Endodermal cell (in vitro differentiated cells): ENCODE results near the gene TLCD3B. TPM values are rescaled to one million over a fixed set of nuclear protein-coding genes. Genes with fewer than 3 reads are reported as not detected.
A peak's percentile ranks its signal among the peaks of the same experiment; 100 is the strongest.
"Not testable (repeated sequence)": the region's sequence is repeated elsewhere in the genome, so short reads cannot be mapped to it uniquely, and the experiment has no call there.

Experiments used
- DNase-seq: peaks from one replicate; pipeline ENCODE4 v3.0.0-alpha.2; 2017
- H3K27ac ChIP-seq: 2 replicates; pipeline ENCODE4 v1.5.1; 2013; ENCODE audit warnings: mild to moderate bottlenecking, low read depth, low read length, moderate library complexity
- H3K27me3 ChIP-seq: 2 replicates; pipeline ENCODE4 v1.6.1; 2013; ENCODE audit warnings: mild to moderate bottlenecking, low read length, moderate library complexity; ENCODE audit not compliant: insufficient read depth, control insufficient read depth, poor library complexity, severe bottlenecking
- H3K36me3 ChIP-seq: 2 replicates; pipeline ENCODE4 v1.7.0; 2013; ENCODE audit warnings: mild to moderate bottlenecking, low read length, moderate library complexity; ENCODE audit not compliant: control insufficient read depth, insufficient read depth
- H3K4me1 ChIP-seq: one replicate; pipeline ENCODE4 v1.7.0; 2013; ENCODE audit warnings: low read length; ENCODE audit not compliant: control insufficient read depth, insufficient read depth
- H3K4me3 ChIP-seq: 2 replicates; pipeline ENCODE4 v1.5.1; 2013; ENCODE audit warnings: mild to moderate bottlenecking, low read length, moderate library complexity
- H3K9ac ChIP-seq: 2 replicates; pipeline ENCODE4 v1.6.1; 2013; ENCODE audit warnings: mild to moderate bottlenecking, low read length, moderate library complexity; ENCODE audit not compliant: poor library complexity, severe bottlenecking; ENCODE audit errors: extremely low read depth
- H3K9me3 ChIP-seq: 2 replicates; pipeline ENCODE4 v1.6.1; 2013; ENCODE audit warnings: mild to moderate bottlenecking, low read length, moderate library complexity; ENCODE audit not compliant: control insufficient read depth
- H3K27ac Mint-ChIP-seq: 2 replicates; pipeline ENCODE4 v1.8.0; 2020; ENCODE audit warnings: mixed read lengths
- H3K27me3 Mint-ChIP-seq: 2 replicates; pipeline ENCODE4 v1.8.0; 2021; ENCODE audit warnings: mild to moderate bottlenecking, mixed read lengths; ENCODE audit not compliant: insufficient read depth
- H3K36me3 Mint-ChIP-seq: 2 replicates; pipeline ENCODE4 v1.8.0; 2020; ENCODE audit warnings: low read depth, mixed read lengths
- H3K4me1 Mint-ChIP-seq: 2 replicates; pipeline ENCODE4 v1.8.0; 2020; ENCODE audit warnings: mixed read lengths
- H3K4me3 Mint-ChIP-seq: 2 replicates; pipeline ENCODE4 v1.8.0; 2020; ENCODE audit warnings: mild to moderate bottlenecking, moderate library complexity, mixed read lengths
- H3K9me3 Mint-ChIP-seq: 2 replicates; pipeline ENCODE4 v1.8.0; 2020; ENCODE audit warnings: mild to moderate bottlenecking, mixed read lengths
- WGBS, 2 experiments: methylation state at CpG; one replicate each; pipeline versions ENCODE4 v1.1.5 to v1.1.7; 2013; ENCODE audit warnings: missing lambda C conversion rate in 2 of 2, mixed read lengths in 1 of 2; ENCODE audit not compliant: insufficient coverage in 1 of 2, insufficient read length in 1 of 2; 5-methylcytosine and 5-hydroxymethylcytosine counted together
- total RNA-seq, 2 donors: library from RNA; stranded (reverse); fragmentation: NEBNext Ultra II Directional in 1 of 2; extraction: Animal tissue kit (Norgen Biotek cat#: 25700) in 1 of 2; gene quantifications; 2 replicates in 1 of 2; 3 replicates in 1 of 2; pipeline ENCODE4 v1.2.1, GENCODE V29; 2021
- TF ChIP-seq, protein P1 (sequence below): fragments of 200-600 bp; sonication (generic); conservative IDR thresholded peaks from 2 replicates; pipeline ENCODE4 v1.5.0; 2021; ENCODE audit warnings: antibody characterized with exemption, mild to moderate bottlenecking

The TLCD3B gene
- total RNA-seq, 2 donors from 2014 or later, result 3.3 to 3.5 TPM

DNA sequence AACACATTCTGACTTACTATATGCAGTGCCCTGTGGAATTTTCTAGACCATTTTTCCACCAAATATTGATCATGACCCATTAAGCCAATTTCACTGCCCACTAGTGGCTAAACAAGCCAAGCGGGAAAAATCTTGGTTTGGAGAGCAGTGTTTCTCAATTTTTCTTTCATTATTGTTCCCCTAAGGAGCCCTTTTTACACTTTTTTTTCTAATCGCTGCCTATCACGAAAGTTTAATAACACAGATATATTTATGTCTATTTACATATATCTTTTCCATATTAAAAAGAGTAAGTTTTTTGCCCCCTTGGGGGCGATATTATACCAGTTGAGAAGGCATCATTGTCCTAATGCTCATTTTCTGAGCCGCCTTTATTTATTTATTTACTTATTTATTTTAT, 10.8 kb upstream of the TLCD3B start:
- H3K27ac ChIP-seq, result no peak overlapping the region
- Mint-ChIP-seq H3K36me3 (no peaks in the 10 kb centered on the region), H3K27ac (no peak overlapping the region), H3K4me3 (no peak overlapping the region), H3K4me1 (no peaks in the 10 kb centered on the region), H3K27me3 (peaks cover 18% of the 10 kb centered on the region), H3K9me3 (no peaks in the 10 kb centered on the region)
- H3K27me3 ChIP-seq, result peaks cover 8% of the 10 kb centered on the region
- H3K36me3 ChIP-seq, result no peaks in the 10 kb centered on the region
- no peaks in the 10 kb centered on the region for H3K4me1 ChIP-seq
- 43 to 60% methylated on average over 1 of the region's 5 CpGs for WGBS, 2 experiments
- no peaks in the 10 kb centered on the region for H3K9me3 ChIP-seq
- TF ChIP-seq, protein P1, sequence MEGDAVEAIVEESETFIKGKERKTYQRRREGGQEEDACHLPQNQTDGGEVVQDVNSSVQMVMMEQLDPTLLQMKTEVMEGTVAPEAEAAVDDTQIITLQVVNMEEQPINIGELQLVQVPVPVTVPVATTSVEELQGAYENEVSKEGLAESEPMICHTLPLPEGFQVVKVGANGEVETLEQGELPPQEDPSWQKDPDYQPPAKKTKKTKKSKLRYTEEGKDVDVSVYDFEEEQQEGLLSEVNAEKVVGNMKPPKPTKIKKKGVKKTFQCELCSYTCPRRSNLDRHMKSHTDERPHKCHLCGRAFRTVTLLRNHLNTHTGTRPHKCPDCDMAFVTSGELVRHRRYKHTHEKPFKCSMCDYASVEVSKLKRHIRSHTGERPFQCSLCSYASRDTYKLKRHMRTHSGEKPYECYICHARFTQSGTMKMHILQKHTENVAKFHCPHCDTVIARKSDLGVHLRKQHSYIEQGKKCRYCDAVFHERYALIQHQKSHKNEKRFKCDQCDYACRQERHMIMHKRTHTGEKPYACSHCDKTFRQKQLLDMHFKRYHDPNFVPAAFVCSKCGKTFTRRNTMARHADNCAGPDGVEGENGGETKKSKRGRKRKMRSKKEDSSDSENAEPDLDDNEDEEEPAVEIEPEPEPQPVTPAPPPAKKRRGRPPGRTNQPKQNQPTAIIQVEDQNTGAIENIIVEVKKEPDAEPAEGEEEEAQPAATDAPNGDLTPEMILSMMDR, result peak; percentile 72
- H3K9ac ChIP-seq, result no peak overlapping the region
- no peak overlapping the region for H3K4me3 ChIP-seq
- DNase-seq, result no peak

DNA sequence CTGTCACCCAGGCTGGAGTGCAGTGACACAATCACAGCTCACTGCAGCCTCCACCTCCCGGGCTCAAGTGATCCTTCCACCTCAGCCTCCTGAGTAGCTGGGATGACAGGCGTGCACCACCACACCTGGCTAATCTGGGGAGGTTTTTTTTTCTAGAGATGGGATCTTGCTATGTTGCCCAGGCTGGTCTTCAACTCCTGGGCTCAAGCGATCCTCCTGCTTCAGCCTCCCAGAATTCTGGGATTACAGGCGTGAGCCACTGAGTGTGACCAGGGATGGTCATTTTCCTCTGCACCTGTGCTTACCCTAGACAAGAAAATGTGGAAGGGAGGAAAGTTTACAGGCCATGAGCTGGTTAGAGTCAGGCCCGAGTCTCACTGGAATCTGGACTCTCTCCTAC, 9.6 kb upstream of the TLCD3B start:
- not testable (repeated sequence) for H3K36me3 Mint-ChIP-seq, H3K9me3 ChIP-seq, H3K4me3 ChIP-seq, H3K4me1 ChIP-seq, H3K9ac ChIP-seq, H3K4me1 Mint-ChIP-seq, H3K27ac Mint-ChIP-seq, H3K36me3 ChIP-seq, H3K27ac ChIP-seq, DNase-seq, H3K9me3 Mint-ChIP-seq, H3K4me3 Mint-ChIP-seq
- 92 to 97% methylated on average over 3 to 5 of the region's 5 CpGs for WGBS, 2 experiments
- H3K27me3 ChIP-seq, result peaks cover 18% of the 10 kb centered on the region
- peaks cover 26% of the 10 kb centered on the region for H3K27me3 Mint-ChIP-seq

DNA sequence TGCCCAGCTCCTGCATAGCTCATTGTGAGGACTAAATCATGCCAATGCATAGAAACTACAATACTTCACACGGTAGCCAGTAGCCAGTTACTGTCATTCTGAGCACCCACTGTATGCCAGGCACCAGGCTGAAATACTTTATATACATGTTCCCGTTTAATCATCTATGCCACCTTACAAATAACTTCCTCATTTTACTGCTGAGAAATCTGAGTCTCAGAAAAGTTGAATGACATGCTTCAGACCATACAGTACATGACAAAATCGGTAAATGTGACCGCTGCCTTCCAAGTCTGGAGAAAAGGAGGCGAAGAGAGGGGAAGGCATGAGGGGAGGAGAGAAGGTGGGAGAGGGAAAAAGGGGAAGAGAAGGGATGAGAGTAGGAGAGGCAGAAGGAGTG, 9.2 kb upstream of the TLCD3B start:
- Mint-ChIP-seq H3K4me3 (no peak overlapping the region), H3K27ac (no peak overlapping the region), H3K4me1 (no peaks in the 10 kb centered on the region), H3K27me3 (peaks cover 29% of the 10 kb centered on the region), H3K9me3 (no peaks in the 10 kb centered on the region), H3K36me3 (no peaks in the 10 kb centered on the region)
- DNase-seq, result no peak
- H3K9me3 ChIP-seq, result no peaks in the 10 kb centered on the region
- no peak overlapping the region for H3K4me3 ChIP-seq
- peaks cover 23% of the 10 kb centered on the region for H3K27me3 ChIP-seq
- no peaks in the 10 kb centered on the region for H3K4me1 ChIP-seq
- TF ChIP-seq, protein P1, result no peak
- whole genome bisulfite sequencing, 2 experiments, result 61 to 87% methylated on average over 2 to 5 of the region's 5 CpGs
- no peaks in the 10 kb centered on the region for H3K36me3 ChIP-seq
- H3K9ac ChIP-seq, result no peak overlapping the region
- no peak overlapping the region for H3K27ac ChIP-seq

DNA sequence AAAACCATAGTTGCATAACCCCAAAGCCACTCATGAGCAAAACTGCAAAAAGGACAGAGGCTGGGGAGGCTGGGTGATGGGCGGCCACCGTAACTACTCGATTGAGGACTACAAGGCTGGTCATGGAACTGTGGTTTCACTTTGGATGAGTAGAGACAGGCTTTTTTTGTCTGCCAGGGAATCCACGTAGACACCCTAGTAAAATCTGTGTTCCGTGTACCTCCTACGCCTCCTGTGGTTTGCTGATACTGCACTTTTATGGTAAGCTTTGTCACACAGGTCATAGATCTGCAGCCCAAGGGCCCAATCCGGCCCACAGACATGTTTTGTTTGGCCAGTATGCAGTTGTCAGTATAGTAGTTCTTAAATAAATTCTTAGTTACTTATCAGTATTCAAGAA, 2.2 kb upstream of the TLCD3B start:
- H3K9me3 ChIP-seq, result no peaks in the 10 kb centered on the region
- H3K4me1 ChIP-seq, result no peaks in the 10 kb centered on the region
- H3K27ac Mint-ChIP-seq, result no peak overlapping the region
- no peak overlapping the region for H3K4me3 Mint-ChIP-seq
- no peaks in the 10 kb centered on the region for H3K9me3 Mint-ChIP-seq
- WGBS, 2 experiments, result 87 to 93% methylated on average over 5 to 7 of the region's 7 CpGs
- no peak overlapping the region for H3K27ac ChIP-seq
- DNase-seq, result no peak
- no peaks in the 10 kb centered on the region for H3K36me3 ChIP-seq
- H3K27me3 Mint-ChIP-seq, result peaks cover 74% of the 10 kb centered on the region
- H3K4me1 Mint-ChIP-seq, result peaks cover 2% of the 10 kb centered on the region
- H3K4me3 ChIP-seq, result no peak overlapping the region
- no peaks in the 10 kb centered on the region for H3K36me3 Mint-ChIP-seq
- TF ChIP-seq, protein P1, result no peak
- no peak overlapping the region for H3K9ac ChIP-seq
- H3K27me3 ChIP-seq, result peaks cover 42% of the 10 kb centered on the region
